GM18511 (cell line): ENCODE data around the gene ELMO1.

Experiments used
- ATAC-seq: cut with Tn5 transposase; IDR thresholded peaks from one replicate; pipeline ENCODE4 v1.9.1; 2021; ENCODE audit warnings: mild to moderate bottlenecking, moderate library complexity; ENCODE audit not compliant: unreplicated experiment

Gene ELMO1

DNA sequence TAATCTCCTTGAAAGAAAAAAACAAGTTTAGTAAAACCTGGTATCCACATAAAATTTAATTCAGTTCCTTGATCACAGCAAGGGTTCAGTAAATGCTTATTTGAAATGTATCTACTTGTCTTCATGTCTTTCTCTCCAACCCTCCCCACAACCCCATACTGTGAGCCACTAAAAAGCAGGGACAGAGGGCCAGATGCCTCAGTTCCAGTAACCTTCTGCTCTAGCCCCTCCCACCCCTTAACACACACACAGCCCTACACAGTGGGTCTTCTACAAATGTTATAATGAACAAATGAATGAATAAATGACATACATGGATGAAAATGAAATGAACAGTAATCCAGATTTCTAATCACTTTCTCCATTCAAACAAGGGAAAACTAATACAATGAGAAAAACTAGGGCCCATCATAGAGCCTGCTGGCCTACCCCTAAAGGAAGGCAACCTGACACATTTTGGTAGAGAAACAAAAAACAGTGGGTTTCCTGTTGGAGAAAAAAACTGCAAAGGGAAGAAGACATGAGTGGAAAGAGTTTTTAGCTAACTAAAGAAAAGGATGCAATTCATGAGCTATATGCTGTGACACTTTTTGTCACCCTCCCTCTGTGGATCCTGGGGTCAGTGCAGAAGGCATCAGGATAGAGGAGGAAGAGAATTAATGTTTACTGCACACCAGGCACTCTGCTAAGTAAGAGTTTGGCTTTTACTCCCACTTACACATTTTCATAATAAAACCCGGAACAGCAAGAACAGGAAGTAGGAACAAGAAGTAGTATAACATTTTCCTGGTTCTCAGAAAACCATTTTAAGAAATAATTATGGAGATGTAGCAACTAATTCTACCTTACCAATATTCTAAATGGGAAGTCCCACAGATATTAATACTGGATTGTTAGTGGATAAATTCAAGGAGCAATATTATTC lies 38.1 kb downstream of the ELMO1 start:
- no peak for ATAC-seq

GRCh38 chr7:37409461-37409860 lies 39.2 kb downstream of the ELMO1 start:
- no peak for ATAC-seq

GRCh38 chr7:37408291-37409228 lies 40.1 kb downstream of the ELMO1 start:
- no peak for ATAC-seq

GRCh38 chr7:37405603-37406122 lies 43.0 kb downstream of the ELMO1 start:
- ATAC-seq = no peak

- no peak for ATAC-seq
Measured at GRCh38 chr7:37405128-37405527, 43.5 kb downstream of the ELMO1 start.

GRCh38 chr7:37399876-37400421 lies 48.7 kb downstream of the ELMO1 start:
- ATAC-seq = no peak

DNA sequence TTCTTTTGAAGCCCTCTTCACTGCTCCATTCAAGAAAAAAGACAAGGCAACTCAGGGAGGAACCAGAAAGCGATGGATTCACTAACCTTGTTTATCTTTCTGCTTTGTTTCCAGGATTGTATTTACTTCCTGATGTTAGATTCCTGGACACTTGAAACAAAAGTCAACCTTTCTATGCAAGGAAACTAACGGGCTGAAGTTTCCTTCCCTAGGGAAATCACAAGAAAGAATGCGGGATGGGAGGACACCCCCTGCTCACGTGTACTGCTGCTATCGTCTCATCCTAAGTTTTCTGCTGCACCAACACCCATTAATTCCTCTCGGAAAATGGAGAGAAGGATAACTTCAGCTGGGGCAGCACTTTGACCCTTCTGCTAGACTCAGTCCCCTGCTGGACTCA lies 50.3 kb downstream of the ELMO1 start:
- no peak for ATAC-seq

DNA sequence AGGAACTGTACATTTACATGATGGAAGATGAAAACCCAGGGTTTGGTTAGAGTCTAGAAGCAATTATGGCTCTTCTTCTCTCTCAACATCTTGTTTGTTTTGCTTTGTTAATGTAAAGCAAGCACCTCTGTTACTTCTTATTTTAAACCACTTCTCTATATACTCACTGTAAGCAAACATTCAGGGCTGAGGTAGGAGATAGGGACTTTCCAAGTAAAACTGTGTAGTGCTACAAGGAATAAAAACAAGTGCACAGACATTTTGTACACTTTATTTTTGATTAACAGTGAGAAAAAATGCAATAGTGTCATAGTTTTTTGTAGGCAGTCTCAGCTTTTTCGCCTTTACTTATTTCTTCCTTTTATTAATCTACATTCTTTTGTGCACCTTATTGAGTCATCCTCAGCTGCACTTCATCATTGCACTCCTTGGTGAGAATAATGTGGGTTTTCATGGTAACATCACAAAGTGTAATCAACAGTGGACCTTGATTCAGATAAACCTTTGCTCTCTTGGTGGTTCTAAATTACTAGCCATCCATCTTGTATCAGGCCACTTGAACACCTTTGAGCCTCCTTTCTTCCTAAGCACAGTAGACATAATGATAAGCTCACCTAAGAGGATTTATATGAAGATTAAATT lies 52.9 kb downstream of the ELMO1 start:
- no peak for ATAC-seq

DNA sequence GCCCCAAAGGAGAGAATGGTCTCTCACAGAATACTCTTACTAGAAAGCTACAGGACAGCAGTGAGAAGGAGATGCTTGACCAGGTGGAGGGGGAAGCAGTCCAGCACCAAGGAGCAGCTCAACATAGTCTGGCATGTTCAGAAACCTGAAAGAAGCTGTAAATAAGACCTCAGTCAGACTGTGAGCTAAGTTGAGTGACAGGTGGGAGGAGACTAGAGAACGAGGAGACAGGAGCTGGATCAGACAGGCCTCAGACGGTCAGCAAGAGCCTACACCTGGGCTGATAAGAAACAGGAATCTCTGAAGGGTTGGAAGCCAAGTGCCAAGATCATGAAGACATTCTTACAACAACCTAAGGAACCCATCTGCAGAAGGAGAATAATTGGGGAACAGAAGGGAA lies 54.5 kb downstream of the ELMO1 start:
- no peak for ATAC-seq

DNA sequence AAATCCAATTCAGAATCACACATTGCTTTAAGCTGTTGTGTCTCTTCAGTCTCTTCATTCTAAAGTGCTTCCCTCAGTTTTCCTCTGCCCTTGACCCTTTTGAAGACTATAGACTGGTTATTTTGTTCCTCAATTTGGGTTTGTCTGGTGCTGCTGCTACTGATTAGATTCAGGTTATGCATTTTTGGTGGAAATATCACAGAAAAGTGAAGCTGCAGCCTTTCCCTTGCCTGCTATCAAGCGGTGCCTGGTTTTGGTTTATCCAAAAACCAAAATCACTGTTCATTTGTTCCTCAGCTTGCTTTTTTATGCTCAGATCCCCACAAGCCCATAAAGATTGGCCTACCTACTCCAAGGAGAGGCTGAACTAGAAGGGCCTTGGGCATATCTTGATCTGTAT lies 55.2 kb downstream of the ELMO1 start:
- no peak for ATAC-seq

DNA sequence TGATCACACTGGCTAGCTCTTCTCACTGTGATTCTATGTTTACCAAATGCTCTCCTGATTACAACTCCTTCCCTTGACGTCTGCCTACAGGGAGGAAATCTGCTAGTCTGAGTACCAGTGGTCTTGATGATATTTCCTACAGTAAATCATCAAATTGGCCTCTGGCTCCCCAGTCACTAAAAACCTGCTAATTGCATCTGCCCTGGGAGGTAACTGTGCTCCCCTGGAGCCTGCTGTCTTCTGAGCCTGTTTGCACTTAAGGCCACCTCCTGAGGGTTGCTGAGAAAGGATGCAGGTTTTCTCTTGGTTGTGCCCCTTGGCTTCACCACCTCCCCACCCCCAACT lies 56.0 kb downstream of the ELMO1 start:
- no peak for ATAC-seq

DNA sequence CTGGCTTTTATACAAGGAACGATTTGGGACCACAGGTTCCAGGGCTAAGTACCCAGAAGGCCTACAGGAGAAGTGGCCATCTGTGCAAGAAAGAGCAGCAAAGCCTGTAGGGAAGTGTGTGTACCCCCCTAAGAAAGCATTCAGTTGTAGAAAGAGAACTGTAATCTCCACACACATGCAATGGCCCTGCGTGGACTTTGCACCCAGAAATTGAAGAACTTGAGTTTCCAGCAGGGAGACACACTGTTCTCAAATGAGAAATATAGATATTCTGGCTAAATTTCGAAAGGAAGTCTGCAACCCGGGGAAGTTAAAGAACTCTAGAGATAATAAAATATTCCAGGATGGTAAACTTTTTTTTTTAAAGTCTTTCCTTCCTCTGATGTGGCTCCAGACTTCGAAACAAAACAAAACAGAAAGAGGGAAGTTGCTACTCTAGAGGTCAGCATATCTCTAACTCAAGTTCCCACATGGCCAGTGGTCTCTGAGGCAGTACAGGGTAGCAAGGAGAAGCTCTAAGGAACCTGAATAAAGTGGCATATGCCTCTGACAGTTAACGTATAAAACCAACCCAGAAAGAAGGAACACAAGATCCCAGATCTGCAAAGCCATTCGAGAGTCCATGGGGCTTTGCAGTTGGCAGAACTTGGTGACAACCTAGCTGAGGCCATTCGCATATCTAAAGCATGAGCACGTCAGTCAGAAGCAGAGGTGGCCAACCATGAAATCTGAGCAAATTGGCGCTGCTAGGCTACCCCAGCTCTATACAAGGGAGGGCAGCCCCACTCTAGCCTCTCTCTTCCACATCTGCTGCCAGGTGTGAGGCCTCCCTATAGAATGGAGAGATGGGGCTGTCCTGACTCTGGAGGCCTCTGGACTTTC lies 56.6 kb downstream of the ELMO1 start:
- peak; percentile 57 for ATAC-seq

DNA sequence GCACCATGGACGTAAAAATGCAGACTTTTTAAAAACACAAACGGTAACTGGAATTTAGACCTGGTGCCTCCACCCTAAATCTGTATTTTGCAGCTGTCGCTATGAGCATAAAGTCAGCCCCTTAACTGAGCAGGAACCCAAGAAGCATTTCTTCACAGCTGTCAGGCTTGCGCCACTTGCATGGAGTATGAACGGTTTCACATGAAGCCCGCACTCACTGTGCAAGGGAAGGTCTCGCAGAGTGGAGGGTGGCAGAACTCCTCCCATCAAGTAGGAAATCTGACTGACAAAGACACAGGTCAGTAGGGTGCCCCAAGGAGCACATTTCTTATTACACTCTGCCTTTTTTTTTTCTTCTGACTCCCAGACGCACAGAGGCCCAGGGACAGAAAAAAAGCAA lies 58.5 kb downstream of the ELMO1 start:
- no peak for ATAC-seq

GRCh38 chr7:37388811-37389210 lies 59.9 kb downstream of the ELMO1 start:
- no peak for ATAC-seq

GRCh38 chr7:37385787-37386186 lies 62.9 kb downstream of the ELMO1 start:
- ATAC-seq = no peak

- no peak for ATAC-seq
Measured at GRCh38 chr7:37382546-37383088, 66.0 kb downstream of the ELMO1 start.

GRCh38 chr7:37380831-37381230 lies 67.8 kb downstream of the ELMO1 start:
- ATAC-seq = no peak

DNA sequence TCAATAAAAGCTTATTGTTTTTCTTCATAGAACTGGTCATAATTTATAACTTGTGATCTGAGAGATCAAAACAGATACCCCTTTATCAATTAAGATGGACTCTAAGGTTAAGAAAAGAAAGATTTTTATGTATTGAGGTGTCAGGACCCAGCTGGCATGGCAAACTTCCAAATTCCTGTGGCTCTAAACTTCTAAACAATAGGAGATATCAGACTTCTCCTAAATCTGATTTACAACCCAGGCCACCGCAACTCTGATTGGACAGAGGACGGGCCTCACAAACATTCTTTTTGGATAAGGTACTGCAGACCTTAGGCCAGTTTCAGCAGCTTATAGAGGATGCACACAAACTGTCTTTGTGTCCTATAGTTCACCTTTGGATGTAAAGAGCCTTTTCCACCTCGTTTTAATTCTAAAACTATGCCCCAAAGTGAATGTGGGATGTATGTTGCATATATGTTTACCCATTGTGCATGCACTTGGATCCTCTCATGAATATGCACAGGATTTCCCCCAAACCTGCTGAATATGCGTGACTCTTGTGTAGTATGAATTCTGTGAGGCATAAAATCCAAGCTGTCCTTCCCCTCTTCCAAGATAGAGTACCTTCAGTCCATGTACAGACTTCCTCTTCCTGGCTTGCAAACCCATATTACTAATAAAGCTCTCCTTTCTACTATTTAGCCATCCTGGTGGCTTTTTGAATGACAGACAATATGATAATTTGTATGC lies 69.0 kb downstream of the ELMO1 start:
- ATAC-seq = no peak

DNA sequence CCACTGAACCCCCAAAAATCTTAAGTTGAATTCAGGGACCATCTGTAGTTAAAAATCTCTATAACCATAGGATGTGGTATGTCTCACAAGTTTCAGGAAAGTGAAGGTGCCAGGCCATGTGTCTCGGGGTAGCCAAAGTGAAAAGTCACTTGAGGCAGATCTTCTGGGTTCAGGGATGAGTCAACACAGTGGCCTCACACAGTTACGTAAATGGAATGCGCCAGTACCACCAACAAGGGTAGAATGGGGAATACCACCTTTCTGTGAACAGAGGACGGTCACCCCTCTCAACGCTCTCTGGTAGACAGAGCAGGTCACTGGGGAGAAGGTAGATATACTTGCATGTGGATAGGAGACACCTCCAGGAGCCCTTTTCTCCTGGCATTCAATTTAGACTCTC lies 71.4 kb downstream of the ELMO1 start:
- no peak for ATAC-seq
